ENCODE data around the gene MYF6.
"Not testable (repeated sequence)": the region's sequence is repeated elsewhere in the genome, so short reads cannot be mapped to it uniquely, and the experiment has no call there.

Gene MYF6

GRCh38 chr12:80707126-80707829 lies at the start of gene MYF6:
Gene MYF6, plus strand, starts transcription at chr12:80707634. Its CDS starts 86 bp downstream, at chr12:80707720.
- DNase-seq (ENCODE audit: low spot score), result no peak
- no peak for TF ChIP-seq CTCF (IDR thresholded peaks at IDR 0.05; ENCODE audit: borderline replicate concordance, control extremely low read depth, extremely low read depth, insufficient read depth, missing control alignments)
- in situ Hi-C loops (cut with MboI; ENCODE audit: low sequenced_read_pairs, unreplicated experiment), result no loop called here

- in situ Hi-C loops (cut with MboI; ENCODE audit: low sequenced_read_pairs, unreplicated experiment), result no loop called here
- no peak for TF ChIP-seq CTCF (IDR thresholded peaks at IDR 0.05; ENCODE audit: borderline replicate concordance, control extremely low read depth, extremely low read depth, insufficient read depth, missing control alignments)
These were observed 47.8 kb upstream of the MYF6 start for GRCh38 chr12:80659512-80660063.

GRCh38 chr12:80662586-80662985 lies 44.8 kb upstream of the MYF6 start:
- no peak for DNase-seq (ENCODE audit: low spot score)
- in situ Hi-C loops (cut with MboI; ENCODE audit: low sequenced_read_pairs, unreplicated experiment), result no loop called here
- TF ChIP-seq CTCF (IDR thresholded peaks at IDR 0.05; ENCODE audit: borderline replicate concordance, control extremely low read depth, extremely low read depth, insufficient read depth, missing control alignments), result no peak

More at GRCh38 chr12:80659512-80660063, 47.8 kb upstream of the MYF6 start:
- no peak for DNase-seq (ENCODE audit: low spot score)

GRCh38 chr12:80670214-80670613 lies 37.2 kb upstream of the MYF6 start:
- DNase-seq (ENCODE audit: low spot score), result no peak
- TF ChIP-seq CTCF (IDR thresholded peaks at IDR 0.05; ENCODE audit: borderline replicate concordance, control extremely low read depth, extremely low read depth, insufficient read depth, missing control alignments), result no peak
- in situ Hi-C loops (cut with MboI; ENCODE audit: low sequenced_read_pairs, unreplicated experiment), result no loop called here

- in situ Hi-C loops (cut with MboI; ENCODE audit: low sequenced_read_pairs, unreplicated experiment); DNase-seq (ENCODE audit: low spot score): not testable (repeated sequence)
These were observed 31.3 kb upstream of the MYF6 start for GRCh38 chr12:80676042-80676636.

GRCh38 chr12:80676856-80677255 lies 30.6 kb upstream of the MYF6 start:
- no peak for TF ChIP-seq CTCF (IDR thresholded peaks at IDR 0.05; ENCODE audit: borderline replicate concordance, control extremely low read depth, extremely low read depth, insufficient read depth, missing control alignments)
- in situ Hi-C loops (cut with MboI; ENCODE audit: low sequenced_read_pairs, unreplicated experiment), result no loop called here
- no peak for DNase-seq (ENCODE audit: low spot score)

GRCh38 chr12:80677994-80678393 lies 29.4 kb upstream of the MYF6 start:
- in situ Hi-C loops (cut with MboI; ENCODE audit: low sequenced_read_pairs, unreplicated experiment), result no loop called here
- no peak for DNase-seq (ENCODE audit: low spot score)
- TF ChIP-seq CTCF (IDR thresholded peaks at IDR 0.05; ENCODE audit: borderline replicate concordance, control extremely low read depth, extremely low read depth, insufficient read depth, missing control alignments), result no peak
